Loucy (cell line): ENCODE measurements around the gene SETD3.

Source experiments
- H2AFZ ChIP-seq: fragments of 200-600 bp; sonication (generic); 2 replicates; pipeline ENCODE4 v1.6.0; 2016; ENCODE audit warnings: antibody characterized with exemption, mild to moderate bottlenecking, low read length, moderate library complexity
- H3F3A ChIP-seq: fragments of 200-600 bp; 2 replicates; pipeline ENCODE4 v1.6.0; 2016; ENCODE audit warnings: antibody characterized with exemption, low read depth, mild to moderate bottlenecking
- H3K27me3 ChIP-seq: fragments of 200-600 bp; sonication (generic); 2 replicates; pipeline ENCODE4 v1.6.1; 2014; ENCODE audit warnings: low read length, mild to moderate bottlenecking; ENCODE audit not compliant: insufficient read depth, poor library complexity, severe bottlenecking
- H3K36me3 ChIP-seq: fragments of 200-600 bp; sonication (generic); 2 replicates; pipeline ENCODE4 v1.6.1; 2016; ENCODE audit warnings: low read length; ENCODE audit not compliant: insufficient read depth
- H3K4me1 ChIP-seq: fragments of 200-600 bp; sonication (generic); 2 replicates; pipeline ENCODE4 v1.5.1; 2014; ENCODE audit warnings: low read length, mild to moderate bottlenecking; ENCODE audit not compliant: insufficient read depth, poor library complexity, severe bottlenecking
- H3K4me2 ChIP-seq: fragments of 200-600 bp; sonication (generic); 2 replicates; pipeline ENCODE4 v1.6.0; 2014; ENCODE audit warnings: antibody characterized with exemption, low read length, low read depth, mild to moderate bottlenecking; ENCODE audit not compliant: poor library complexity, severe bottlenecking
- H3K4me3 ChIP-seq: fragments of 200-600 bp; sonication (generic); 2 replicates; pipeline ENCODE4 v1.5.1; 2014; ENCODE audit warnings: low read length, mild to moderate bottlenecking, mixed read lengths; ENCODE audit not compliant: poor library complexity, severe bottlenecking
- H3K79me2 ChIP-seq: fragments of 200-600 bp; sonication (generic); 2 replicates; pipeline ENCODE4 v1.6.1; 2014; ENCODE audit warnings: low read length; ENCODE audit not compliant: insufficient read depth
- H3K9ac ChIP-seq: fragments of 200-600 bp; sonication (generic); 2 replicates; pipeline ENCODE4 v1.6.0; 2014; ENCODE audit warnings: mild to moderate bottlenecking, low read depth, low read length, moderate library complexity; ENCODE audit not compliant: poor library complexity, severe bottlenecking
- H3K9me2 ChIP-seq: fragments of 200-600 bp; sonication (generic); replicated peaks from 2 replicates; pipeline ENCODE4 v1.6.1; 2016; ENCODE audit warnings: low read depth, low read length, mixed read lengths
- H3K9me3 ChIP-seq: fragments of 200-600 bp; sonication (generic); 2 replicates; pipeline ENCODE4 v1.6.1; 2014; ENCODE audit warnings: mild to moderate bottlenecking, antibody characterized with exemption, low read length, low read depth; ENCODE audit not compliant: insufficient read depth
- H4K20me1 ChIP-seq: fragments of 200-600 bp; sonication (generic); 2 replicates; pipeline ENCODE4 v1.6.0; 2014; ENCODE audit warnings: antibody characterized with exemption, low read length, mild to moderate bottlenecking; ENCODE audit not compliant: insufficient read depth, poor library complexity, severe bottlenecking
- EZH2phosphoT487 ChIP-seq: fragments of 200-600 bp; IDR thresholded peaks from 2 replicates; pipeline ENCODE4 v1.6.1; 2018; ENCODE audit warnings: antibody characterized with exemption, mild to moderate bottlenecking, moderate library complexity, borderline replicate concordance
- TF ChIP-seq, protein P1 (sequence below): fragments of 200-600 bp; sonication (generic); conservative IDR thresholded peaks from 2 replicates; pipeline ENCODE4 v1.5.1; 2014; ENCODE audit warnings: mild to moderate bottlenecking, antibody characterized with exemption, low read length

The SETD3 gene

DNA sequence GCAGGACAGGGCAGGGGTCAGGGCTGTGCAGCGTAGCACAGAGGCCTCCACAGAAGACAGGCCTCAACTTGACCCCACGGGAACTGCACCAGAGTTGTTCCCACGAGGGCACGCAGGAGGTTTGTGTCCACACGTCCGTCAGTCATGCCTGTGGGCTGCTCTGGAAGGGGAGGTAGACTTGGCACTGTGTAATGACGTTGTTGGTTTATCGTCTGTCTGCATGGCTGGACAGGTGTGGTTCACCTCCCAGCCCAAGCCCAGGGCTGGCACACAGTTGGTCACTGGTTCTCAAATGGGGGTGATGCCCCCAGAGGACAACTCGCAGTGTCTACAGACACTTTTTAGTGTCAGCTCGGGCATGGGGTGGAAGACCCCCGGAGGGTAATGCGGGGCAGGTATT lies 46.4 kb upstream of the SETD3 start:
- H3K9me2 ChIP-seq = no peaks in the 10 kb centered on the region
- H3K36me3 ChIP-seq = no peaks in the 10 kb centered on the region
- no peak overlapping the region for H3K4me3 ChIP-seq
- no peaks in the 10 kb centered on the region for H3K4me1 ChIP-seq
- no peak for TF ChIP-seq EZH2phosphoT487
- TF ChIP-seq, protein P1, sequence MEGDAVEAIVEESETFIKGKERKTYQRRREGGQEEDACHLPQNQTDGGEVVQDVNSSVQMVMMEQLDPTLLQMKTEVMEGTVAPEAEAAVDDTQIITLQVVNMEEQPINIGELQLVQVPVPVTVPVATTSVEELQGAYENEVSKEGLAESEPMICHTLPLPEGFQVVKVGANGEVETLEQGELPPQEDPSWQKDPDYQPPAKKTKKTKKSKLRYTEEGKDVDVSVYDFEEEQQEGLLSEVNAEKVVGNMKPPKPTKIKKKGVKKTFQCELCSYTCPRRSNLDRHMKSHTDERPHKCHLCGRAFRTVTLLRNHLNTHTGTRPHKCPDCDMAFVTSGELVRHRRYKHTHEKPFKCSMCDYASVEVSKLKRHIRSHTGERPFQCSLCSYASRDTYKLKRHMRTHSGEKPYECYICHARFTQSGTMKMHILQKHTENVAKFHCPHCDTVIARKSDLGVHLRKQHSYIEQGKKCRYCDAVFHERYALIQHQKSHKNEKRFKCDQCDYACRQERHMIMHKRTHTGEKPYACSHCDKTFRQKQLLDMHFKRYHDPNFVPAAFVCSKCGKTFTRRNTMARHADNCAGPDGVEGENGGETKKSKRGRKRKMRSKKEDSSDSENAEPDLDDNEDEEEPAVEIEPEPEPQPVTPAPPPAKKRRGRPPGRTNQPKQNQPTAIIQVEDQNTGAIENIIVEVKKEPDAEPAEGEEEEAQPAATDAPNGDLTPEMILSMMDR = no peak
- no peak overlapping the region for H3K4me2 ChIP-seq
- no peaks in the 10 kb centered on the region for H3K27me3 ChIP-seq
- no peaks in the 10 kb centered on the region for H3K9me3 ChIP-seq
- no peak overlapping the region for H3K9ac ChIP-seq
- no peak overlapping the region for H2AFZ ChIP-seq
- H3K79me2 ChIP-seq = no peaks in the 10 kb centered on the region
- no peaks in the 10 kb centered on the region for H4K20me1 ChIP-seq
- H3F3A ChIP-seq = no peaks in the 10 kb centered on the region

DNA sequence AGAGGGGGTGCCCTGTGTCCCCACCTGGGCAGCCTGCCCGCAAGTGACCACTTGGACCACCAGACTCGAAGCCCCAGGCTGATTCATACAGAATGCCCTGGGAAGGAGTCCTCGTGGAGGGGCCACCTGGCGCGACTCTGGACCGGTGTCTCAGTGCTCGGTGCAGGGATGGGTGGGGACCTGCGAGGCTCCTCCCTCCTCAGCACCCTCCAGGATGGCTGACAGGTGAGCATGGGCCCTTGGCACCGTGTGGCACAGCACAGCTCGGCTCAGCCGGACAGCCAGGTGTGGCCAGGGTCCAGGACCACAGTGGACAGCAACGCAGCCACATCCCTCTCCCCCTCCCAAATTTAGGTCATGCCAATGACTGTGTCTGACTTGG lies 45.0 kb upstream of the SETD3 start:
- no peaks in the 10 kb centered on the region for H3K79me2 ChIP-seq
- H3F3A ChIP-seq = no peaks in the 10 kb centered on the region
- no peak overlapping the region for H2AFZ ChIP-seq
- no peaks in the 10 kb centered on the region for H3K27me3 ChIP-seq
- no peak overlapping the region for H3K9ac ChIP-seq
- TF ChIP-seq, protein P1 = no peak
- no peak for TF ChIP-seq EZH2phosphoT487
- H3K4me1 ChIP-seq = no peaks in the 10 kb centered on the region
- no peaks in the 10 kb centered on the region for H3K9me3 ChIP-seq
- H3K36me3 ChIP-seq = no peaks in the 10 kb centered on the region
- H4K20me1 ChIP-seq = no peaks in the 10 kb centered on the region
- no peaks in the 10 kb centered on the region for H3K9me2 ChIP-seq
- no peak overlapping the region for H3K4me3 ChIP-seq
- H3K4me2 ChIP-seq = no peak overlapping the region

DNA sequence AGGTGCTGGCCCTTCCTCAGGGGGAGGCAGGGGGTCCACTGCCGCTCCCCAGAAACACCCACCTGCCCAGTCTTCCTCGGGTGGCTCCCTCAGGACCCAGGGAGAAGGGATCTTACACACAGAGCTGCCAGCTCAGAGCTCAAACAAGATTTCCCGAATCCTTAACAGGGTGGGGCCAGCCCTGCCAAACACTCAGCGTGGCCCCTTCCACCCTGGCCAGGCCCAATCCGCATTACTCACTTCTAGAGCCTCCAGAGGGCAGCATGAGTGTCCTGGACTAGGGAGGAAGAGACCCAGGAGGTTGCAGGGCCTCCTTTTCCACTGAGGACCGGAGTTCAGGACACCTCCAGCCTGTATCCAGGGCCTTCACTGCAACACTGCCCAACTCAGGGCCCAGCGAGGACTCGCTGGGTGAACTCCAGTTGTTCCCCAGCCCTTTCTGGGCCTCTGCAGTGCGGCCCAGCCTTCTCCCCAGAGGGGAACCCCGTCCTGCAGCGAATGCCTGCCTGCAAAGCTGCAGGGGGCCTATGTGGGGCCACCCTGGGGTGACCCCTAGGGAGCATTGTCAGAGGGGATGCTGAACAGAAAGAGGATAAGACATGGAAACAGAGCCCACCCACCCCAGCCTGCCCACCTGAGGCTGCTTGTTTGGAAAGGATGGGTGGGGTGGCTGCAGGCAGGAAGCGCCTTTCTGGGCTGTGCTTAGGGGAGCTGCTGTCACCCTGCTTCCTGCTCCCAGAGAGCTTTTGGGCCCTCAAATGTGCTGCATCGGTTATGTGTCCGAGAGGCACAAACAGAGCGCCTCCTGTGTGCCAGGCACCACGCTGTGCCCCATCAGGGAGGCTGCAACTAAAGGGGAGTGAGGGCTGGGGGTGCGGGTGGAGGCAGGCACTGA lies 44.4 kb upstream of the SETD3 start:
- H4K20me1 ChIP-seq = no peaks in the 10 kb centered on the region
- H3K9me2 ChIP-seq = no peaks in the 10 kb centered on the region
- TF ChIP-seq, protein P1 = 0 out of 2 replicates have a peak, but pooled peaks have one; percentile 20
- no peak for TF ChIP-seq EZH2phosphoT487
- no peak overlapping the region for H2AFZ ChIP-seq
- H3K79me2 ChIP-seq = no peaks in the 10 kb centered on the region
- H3K27me3 ChIP-seq = no peaks in the 10 kb centered on the region
- no peak overlapping the region for H3K4me3 ChIP-seq
- no peaks in the 10 kb centered on the region for H3K9me3 ChIP-seq
- H3K9ac ChIP-seq = no peak overlapping the region
- H3K4me2 ChIP-seq = no peak overlapping the region
- H3K4me1 ChIP-seq = no peaks in the 10 kb centered on the region
- no peaks in the 10 kb centered on the region for H3F3A ChIP-seq
- no peaks in the 10 kb centered on the region for H3K36me3 ChIP-seq
